GM08714 (cell line): ENCODE data around the gene ITGB4.

ENCODE experiments used
- H3K4me3 ChIP-seq: fragments of 200-500 bp; sonication (Bioruptor generic); 2 replicates; pipeline ENCODE4 v1.5.1; 2014; ENCODE audit warnings: mild to moderate bottlenecking, low read length, inconsistent platforms
- ZNF274 ChIP-seq: IDR thresholded peaks from 2 replicates; pipeline ENCODE4 v1.6.1; 2012; ENCODE audit warnings: mild to moderate bottlenecking, low read depth, low read length

The ITGB4 gene

DNA sequence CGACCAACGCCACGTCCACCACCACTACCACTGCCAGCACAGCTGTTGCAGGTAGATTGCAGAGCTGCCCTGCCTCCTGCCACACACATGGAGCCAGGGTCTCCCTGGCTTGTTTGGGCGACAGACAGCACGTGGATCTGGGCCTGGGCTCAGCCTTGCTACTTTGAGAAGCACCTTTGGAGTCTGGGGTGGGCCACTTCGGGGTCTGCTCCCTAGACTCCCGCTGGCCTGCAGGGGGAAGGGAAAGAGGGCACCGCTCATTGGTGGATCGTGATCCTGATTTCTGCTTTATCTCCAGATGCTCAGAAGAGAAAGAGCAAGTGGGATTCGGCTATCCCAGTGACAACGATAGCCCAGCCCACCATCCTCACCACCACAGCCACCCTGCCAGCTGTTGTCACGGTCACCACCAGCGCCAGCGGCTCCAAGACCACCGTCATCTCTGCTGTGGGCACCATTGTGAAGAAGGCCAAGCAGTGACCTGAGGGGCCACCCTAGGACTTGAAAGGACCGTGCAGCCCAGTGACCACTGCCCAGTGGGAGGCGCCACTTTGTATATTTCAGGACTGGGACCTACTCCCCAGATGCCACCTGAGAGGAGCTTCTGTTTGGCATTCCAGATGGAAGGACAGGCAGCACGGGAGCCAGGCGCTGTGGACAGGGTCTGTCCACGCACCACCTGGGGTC, 15.1 kb upstream of the ITGB4 start:
- no peak for TF ChIP-seq ZNF274
- no peak overlapping the region for H3K4me3 ChIP-seq

DNA sequence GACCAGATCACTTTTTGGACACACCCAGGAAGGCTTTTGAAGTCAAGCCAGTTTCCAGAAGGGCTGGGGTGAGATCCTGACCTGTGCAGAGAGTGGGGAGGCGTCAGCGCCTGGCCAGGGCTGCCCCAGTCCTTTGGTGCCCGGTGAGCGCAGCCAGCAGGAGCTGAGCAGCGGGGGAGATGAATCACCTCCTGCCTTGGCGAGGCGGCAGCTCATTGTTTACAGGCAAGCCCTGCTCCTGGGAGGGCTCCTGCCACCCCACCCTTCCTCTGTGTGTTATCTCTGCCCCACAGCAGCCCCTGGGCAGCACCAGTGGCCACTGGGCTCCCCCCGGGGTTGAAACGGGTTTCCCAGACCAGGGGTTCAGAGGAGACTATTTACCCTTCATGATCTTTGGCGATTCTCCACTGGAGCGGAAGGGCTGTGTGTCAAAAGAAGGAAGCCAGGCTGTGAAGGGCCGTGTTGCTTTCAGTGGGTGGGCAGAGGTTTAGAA, 14.1 kb upstream of the ITGB4 start:
- TF ChIP-seq ZNF274 = no peak
- no peak overlapping the region for H3K4me3 ChIP-seq

DNA sequence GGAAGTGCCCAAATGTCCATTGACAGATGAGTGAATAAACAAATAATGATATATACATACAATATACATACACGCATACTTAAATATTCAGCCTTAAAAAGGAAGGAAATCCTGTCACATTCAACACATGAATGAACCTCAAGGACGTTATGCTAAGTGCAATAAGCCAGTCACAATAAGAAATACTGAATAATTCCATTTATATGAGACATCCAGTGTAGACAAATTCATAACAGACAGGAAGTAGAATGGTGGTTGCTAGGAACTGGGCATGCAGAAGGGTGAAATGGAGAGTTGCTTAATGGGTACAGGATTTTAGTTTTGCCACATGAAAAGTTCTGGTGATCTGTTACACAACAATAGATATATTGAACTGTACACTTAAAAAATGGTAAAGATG, 8.8 kb upstream of the ITGB4 start:
- H3K4me3 ChIP-seq = no peak overlapping the region
- TF ChIP-seq ZNF274 = no peak

- TF ChIP-seq ZNF274 = no peak
- H3K4me3 ChIP-seq = no peak overlapping the region
Observed at GRCh38 chr17:75719732-75720131, 1.5 kb upstream of the ITGB4 start.

DNA sequence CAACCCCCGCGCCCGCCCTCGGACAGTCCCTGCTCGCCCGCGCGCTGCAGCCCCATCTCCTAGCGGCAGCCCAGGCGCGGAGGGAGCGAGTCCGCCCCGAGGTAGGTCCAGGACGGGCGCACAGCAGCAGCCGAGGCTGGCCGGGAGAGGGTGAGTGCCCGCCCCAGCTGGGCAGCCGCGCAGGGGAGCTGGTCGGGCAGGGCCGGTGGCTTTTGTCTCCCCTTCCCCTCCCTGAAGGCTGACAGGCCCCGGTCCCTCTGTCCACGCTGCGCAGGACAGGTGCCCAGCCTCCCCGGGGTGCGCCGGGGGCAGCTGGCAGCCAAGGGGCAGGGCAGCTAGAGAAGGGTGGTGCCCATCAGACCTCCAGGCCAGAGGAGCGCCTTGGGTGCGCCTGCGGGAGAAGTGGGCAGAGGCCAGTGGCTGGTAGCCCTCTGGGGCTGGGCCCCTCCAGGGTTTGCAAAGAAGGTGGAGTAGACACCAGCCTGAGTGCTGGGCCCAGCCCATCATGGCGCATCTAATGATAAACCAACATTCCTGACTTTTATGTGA, 278 bp downstream of the ITGB4 start:
- no peak overlapping the region for H3K4me3 ChIP-seq
- no peak for TF ChIP-seq ZNF274

GRCh38 chr17:75722076-75722475, 817 bp downstream of the ITGB4 start:
- TF ChIP-seq ZNF274 = no peak
- no peak overlapping the region for H3K4me3 ChIP-seq

- H3K4me3 ChIP-seq = no peak overlapping the region
- no peak for TF ChIP-seq ZNF274
Observed at GRCh38 chr17:75722542-75723095, 1.4 kb downstream of the ITGB4 start.

- H3K4me3 ChIP-seq = no peak overlapping the region
- TF ChIP-seq ZNF274 = no peak
Observed at GRCh38 chr17:75723171-75723930, 2.1 kb downstream of the ITGB4 start.

DNA sequence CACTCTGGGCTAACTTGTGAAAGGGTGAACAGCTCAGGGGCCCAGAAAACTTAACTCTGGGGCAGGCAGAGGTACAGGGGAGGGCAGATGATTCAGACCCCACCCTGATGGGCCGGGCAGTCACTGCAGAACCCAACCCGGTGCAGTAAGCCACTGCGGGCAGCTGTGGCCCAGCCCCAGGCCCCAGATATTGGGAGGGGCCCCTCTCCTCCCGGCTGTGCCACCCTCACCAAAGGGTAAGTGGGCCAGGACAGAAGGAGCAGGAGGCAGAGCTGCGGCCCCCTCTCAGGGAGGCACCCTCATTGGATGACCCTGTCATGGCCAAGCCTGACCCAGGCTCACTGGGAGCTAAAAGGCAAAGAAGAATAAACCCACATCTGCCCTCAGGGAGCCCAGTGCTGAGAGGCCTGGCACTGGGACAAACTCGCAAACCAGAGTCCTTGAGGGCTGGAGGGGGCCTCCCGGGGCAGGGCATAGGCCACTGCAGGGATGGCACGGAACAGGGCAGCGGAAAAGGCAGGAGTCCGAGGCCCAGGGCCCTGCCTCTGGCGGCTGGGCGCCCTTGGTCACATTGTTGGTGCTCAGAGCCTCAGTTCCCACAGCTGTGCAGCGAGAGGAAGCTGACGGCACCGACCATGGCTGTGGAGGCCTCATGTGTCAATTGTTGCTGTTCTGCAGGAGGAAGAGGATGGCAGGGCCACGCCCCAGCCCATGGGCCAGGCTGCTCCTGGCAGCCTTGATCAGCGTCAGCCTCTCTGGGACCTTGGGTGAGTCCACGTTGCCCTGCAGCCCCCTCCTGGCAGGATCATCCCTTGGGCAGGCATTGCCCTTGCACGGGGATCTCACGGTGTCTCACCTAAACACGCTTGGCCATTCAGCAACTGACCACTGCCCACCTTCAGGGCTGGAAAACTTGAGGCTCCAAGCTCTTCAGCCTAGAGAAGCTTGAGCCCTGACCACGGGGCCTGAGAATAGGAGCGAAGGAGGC, 3.1 kb downstream of the ITGB4 start:
- no peak overlapping the region for H3K4me3 ChIP-seq
- TF ChIP-seq ZNF274 = no peak

GRCh38 chr17:75725504-75725903, 4.2 kb downstream of the ITGB4 start:
- TF ChIP-seq ZNF274 = no peak

GRCh38 chr17:75727391-75727790, 6.1 kb downstream of the ITGB4 start:
- H3K4me3 ChIP-seq = no peak overlapping the region
- no peak for TF ChIP-seq ZNF274

More at GRCh38 chr17:75725504-75725903, 4.2 kb downstream of the ITGB4 start:
- no peak overlapping the region for H3K4me3 ChIP-seq

DNA sequence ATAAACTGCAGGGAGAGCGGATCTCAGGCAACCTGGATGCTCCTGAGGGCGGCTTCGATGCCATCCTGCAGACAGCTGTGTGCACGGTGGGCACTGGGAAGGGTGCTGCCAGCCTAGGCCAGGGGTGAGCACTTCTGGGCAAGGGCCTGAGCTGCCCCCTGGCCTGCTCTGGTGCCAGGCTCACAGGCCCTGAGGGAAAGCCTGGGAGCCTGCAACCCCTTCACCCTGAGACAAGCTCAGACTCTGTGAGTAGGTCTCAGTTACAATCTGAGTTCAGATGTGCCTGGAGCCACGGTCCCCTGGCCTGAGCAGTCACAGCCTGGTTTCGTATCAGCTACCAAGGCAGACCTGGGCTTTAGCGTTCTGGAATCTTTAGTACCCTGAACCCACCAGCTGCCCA, 8.1 kb downstream of the ITGB4 start:
- no peak overlapping the region for H3K4me3 ChIP-seq
- TF ChIP-seq ZNF274 = no peak

GRCh38 chr17:75730065-75730464, 8.8 kb downstream of the ITGB4 start:
- no peak for TF ChIP-seq ZNF274
- H3K4me3 ChIP-seq = no peak overlapping the region
